ENCODE measurements around the gene ARHGAP4.

- TF ChIP-seq EP300 (IDR thresholded peaks at IDR 0.05; ENCODE audit: low read depth) (no peak), POLR2A (IDR thresholded peaks at IDR 0.05) (no peak)
Measured at GRCh38 chrX:153950127-153950526, 24.1 kb upstream of the ARHGAP4 start.
